Upper lobe of right lung (tissue), 1 donor: ENCODE results near the gene DIP2C. TPM values are rescaled to one million over a fixed set of nuclear protein-coding genes. Genes with fewer than 3 reads are reported as not detected.

ENCODE experiments used
- ATAC-seq: fragments of 200-7000 bp; cut with Tn5 transposase; one replicate; pipeline ENCODE4 v1.9.1; 2020; ENCODE audit warnings: mild to moderate bottlenecking, moderate library complexity
- DNase-seq: peaks from one replicate; pipeline ENCODE4 v3.0.0-alpha.2; 2020
- H3K27ac ChIP-seq: fragments of 200-600 bp; one replicate; pipeline ENCODE4 v1.8.0; 2022
- H3K27me3 ChIP-seq: fragments of 200-600 bp; one replicate; pipeline ENCODE4 v1.8.0; 2022; ENCODE audit warnings: mild to moderate bottlenecking
- H3K36me3 ChIP-seq: fragments of 200-600 bp; one replicate; pipeline ENCODE4 v1.8.0; 2022
- H3K4me1 ChIP-seq: fragments of 200-600 bp; one replicate; pipeline ENCODE4 v1.8.0; 2022
- H3K4me3 ChIP-seq: fragments of 200-600 bp; one replicate; pipeline ENCODE4 v1.8.0; 2022; ENCODE audit warnings: mild to moderate bottlenecking
- H3K9me3 ChIP-seq: fragments of 200-600 bp; one replicate; pipeline ENCODE4 v1.8.0; 2022
- CTCF ChIP-seq: fragments of 200-600 bp; IDR thresholded peaks from one replicate; pipeline ENCODE4 v1.8.0; 2022; ENCODE audit warnings: antibody characterized with exemption
- intact Hi-C: fragments of 100-400 bp; cut with DNase I; formaldehyde crosslinking; loops from one replicate; pipeline ENCODE4 v1.11.0; 2022
- total RNA-seq: library from RNA; stranded (reverse); fragmentation: NEBNext Ultra II Directional; extraction: Animal tissue kit (Norgen Biotek cat#: 25700); gene quantifications from one replicate; pipeline ENCODE4 v1.2.1, GENCODE V29; 2021
- donor health status: DM: no; HTN: yes; CAD: no; lungs with severe emphysema.

DIP2C gene
- total RNA-seq, 1 donor from 2014 or later = 17.3 TPM

DNA sequence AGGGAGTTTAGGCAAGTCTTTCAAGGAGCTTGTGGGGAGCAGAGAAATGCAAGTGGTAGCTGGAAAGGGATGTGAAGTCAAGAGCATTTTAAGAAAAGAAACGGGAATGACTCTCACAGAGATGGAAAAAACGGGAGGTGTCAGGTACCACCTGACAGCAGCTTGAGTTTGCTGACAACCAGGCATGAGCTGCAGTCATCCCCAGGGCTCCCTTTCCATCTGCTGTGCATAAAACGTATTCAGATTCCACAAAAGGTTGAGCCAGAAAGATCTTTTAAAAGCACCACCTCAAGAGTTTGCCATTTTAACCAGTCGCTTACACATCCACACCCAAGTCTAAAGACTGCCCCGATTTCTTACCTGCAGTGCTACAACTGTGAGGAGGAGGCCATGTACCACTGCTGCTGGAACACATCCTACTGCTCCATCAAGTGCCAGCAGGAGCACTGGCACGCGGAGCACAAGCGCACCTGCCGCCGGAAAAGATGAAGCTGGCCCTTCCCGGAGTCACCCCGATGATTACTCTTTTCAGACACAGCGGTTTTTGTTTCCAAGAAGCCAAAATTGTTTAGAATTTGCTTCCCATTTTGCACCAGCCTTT, 437.4 kb downstream of the DIP2C start:
- DNase-seq (no peak), ATAC-seq (no peak)
- Histone ChIP-seq H3K4me1 (no peaks in the 10 kb centered on the region), H3K4me3 (no peak overlapping the region), H3K27me3 (no peaks in the 10 kb centered on the region), H3K27ac (no peak overlapping the region), H3K9me3 (no peaks in the 10 kb centered on the region), H3K36me3 (peaks cover 76% of the 10 kb centered on the region)
- TF ChIP-seq CTCF = no peak
- intact Hi-C loops = no loop called here

DNA sequence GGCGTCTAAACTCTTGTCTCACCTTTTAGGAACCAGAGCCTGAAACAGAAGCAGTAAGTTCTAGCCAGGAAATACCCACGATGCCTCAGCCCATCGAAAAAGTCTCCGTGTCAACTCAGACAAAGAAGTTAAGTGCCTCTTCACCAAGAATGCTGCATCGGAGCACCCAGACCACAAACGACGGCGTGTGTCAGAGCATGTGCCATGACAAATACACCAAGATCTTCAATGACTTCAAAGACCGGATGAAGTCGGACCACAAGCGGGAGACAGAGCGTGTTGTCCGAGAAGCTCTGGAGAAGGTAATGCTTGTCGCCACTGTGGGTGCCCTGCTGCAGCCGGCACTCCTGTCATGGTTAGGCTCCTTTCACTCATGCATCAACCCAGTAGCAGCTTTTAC, 441.2 kb downstream of the DIP2C start:
- ATAC-seq (no peak), DNase-seq (no peak)
- Histone ChIP-seq H3K9me3 (no peaks in the 10 kb centered on the region), H3K36me3 (peaks cover 63% of the 10 kb centered on the region), H3K27ac (no peak overlapping the region), H3K4me3 (no peak overlapping the region), H3K4me1 (no peaks in the 10 kb centered on the region), H3K27me3 (no peaks in the 10 kb centered on the region)
- TF ChIP-seq CTCF = no peak
- intact Hi-C loops = no loop called here

DNA sequence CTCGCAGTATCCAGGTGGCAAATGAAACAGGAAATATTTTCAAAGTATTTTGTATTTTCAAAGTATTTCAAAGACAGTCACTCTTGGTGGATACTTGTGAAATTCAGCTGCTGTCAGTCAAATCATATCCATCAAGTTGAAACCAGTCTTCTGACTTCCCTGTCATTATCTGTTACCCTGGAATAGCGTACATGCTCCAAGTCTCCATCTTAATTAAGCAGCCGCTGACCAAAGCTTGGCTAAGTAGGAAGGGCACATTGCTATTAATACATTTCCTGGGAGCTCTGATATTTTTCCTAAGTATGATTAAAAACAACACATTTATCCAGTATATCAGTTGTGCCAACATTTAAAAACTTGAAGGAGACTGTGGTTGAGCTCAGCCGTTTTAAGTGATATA, 442.0 kb downstream of the DIP2C start:
- Histone ChIP-seq H3K9me3 (no peaks in the 10 kb centered on the region), H3K27me3 (no peaks in the 10 kb centered on the region), H3K36me3 (peaks cover 67% of the 10 kb centered on the region), H3K4me1 (no peaks in the 10 kb centered on the region), H3K4me3 (no peak overlapping the region), H3K27ac (no peak overlapping the region)
- no peak for TF ChIP-seq CTCF
- no peak for ATAC-seq
- no peak for DNase-seq
- intact Hi-C loops = no loop called here

- TF ChIP-seq CTCF = no peak
- no peak overlapping the region for H3K27ac ChIP-seq
- no peaks in the 10 kb centered on the region for H3K4me1 ChIP-seq
- no peak overlapping the region for H3K4me3 ChIP-seq
- intact Hi-C loops = no loop called here
- H3K27me3 ChIP-seq = no peaks in the 10 kb centered on the region
- H3K9me3 ChIP-seq = no peaks in the 10 kb centered on the region
- no peak for ATAC-seq
- no peak for DNase-seq
- peaks cover 66% of the 10 kb centered on the region for H3K36me3 ChIP-seq
Observed at GRCh38 chr10:246431-246830, 443.0 kb downstream of the DIP2C start.

- no peaks in the 10 kb centered on the region for H3K9me3 ChIP-seq
- no peak overlapping the region for H3K27ac ChIP-seq
- H3K4me1 ChIP-seq = no peaks in the 10 kb centered on the region
- H3K4me3 ChIP-seq = no peak overlapping the region
- peaks cover 64% of the 10 kb centered on the region for H3K36me3 ChIP-seq
- ATAC-seq = no peak
- no peaks in the 10 kb centered on the region for H3K27me3 ChIP-seq
- intact Hi-C loops = no loop called here
- no peak for DNase-seq
- TF ChIP-seq CTCF = no peak
Observed at GRCh38 chr10:244227-244626, 445.2 kb downstream of the DIP2C start.
